ENCODE results near the gene TPD52L1. TPM values are rescaled to one million over a fixed set of nuclear protein-coding genes. Genes with fewer than 3 reads are reported as not detected.

The TPD52L1 gene
- total and polyA plus RNA-seq, 2 donors (not counting 3 experiments of a cell fraction or from before 2014, with no cell fraction given) = 0.29 to 0.37 TPM

DNA sequence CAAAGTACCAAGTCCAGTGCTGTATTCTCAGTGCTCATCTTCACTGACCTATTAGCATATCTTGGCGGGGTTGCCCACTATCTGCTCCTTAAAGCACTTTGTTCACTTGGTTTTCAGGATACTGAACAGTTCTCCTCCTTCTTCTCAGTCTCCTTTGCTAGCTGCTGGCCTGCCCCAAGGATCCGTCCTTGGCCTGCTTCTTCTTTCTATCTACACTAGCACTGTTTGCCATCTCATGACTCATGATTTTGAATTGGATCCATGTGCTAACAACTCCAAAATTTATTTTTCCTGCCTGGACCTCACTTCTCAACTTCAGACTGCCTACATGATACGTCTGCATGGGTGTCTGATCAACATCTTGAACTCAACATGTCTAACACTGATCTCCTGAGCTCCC, 15.5 kb downstream of the TPD52L1 start:
- no peak overlapping the region for H2AFZ ChIP-seq (ENCODE audit: low read depth, low read length)
- CTCF ChIA-PET = interaction anchor here (0.8 to 1.2 kb wide), 3 partner anchors 9 to 37 kb away, joined by 3 read pairs; no protein-coding TSS in a partner anchor

More for the DNA sequence above, 15.5 kb downstream of the TPD52L1 start:
- Histone ChIP-seq H3K4me1 (ENCODE audit: control insufficient read depth, extremely low read depth, insufficient read depth, low read length) (no peaks in the 10 kb centered on the region), H3K27ac (ENCODE audit: insufficient read depth, low read depth, low read length) (no peak overlapping the region), H3K36me3 (ENCODE audit: control insufficient read depth in 2 of 2, extremely low read depth in 1 of 2, insufficient read depth in 2 of 2, low read length in 2 of 2) (no peaks in the 10 kb centered on the region), H3K79me2 (ENCODE audit: control insufficient read depth, insufficient read depth, low read length) (no peaks in the 10 kb centered on the region), H3K9me1 (replicated peaks; ENCODE audit: control insufficient read depth, extremely low read depth, insufficient read depth, low read length) (no peaks in the 10 kb centered on the region), H3K9ac (replicated peaks; ENCODE audit: extremely low read depth, insufficient read depth, low read length) (no peak overlapping the region), H4K20me1 (replicated peaks; ENCODE audit: control insufficient read depth, extremely low read depth, insufficient read depth, low read length) (no peaks in the 10 kb centered on the region), H3K27me3 (ENCODE audit: control insufficient read depth in 2 of 2, insufficient read depth in 2 of 2, low read length in 2 of 2) (peaks cover 0 to 5% of the 10 kb centered on the region in 2 experiments), H3K4me2 (ENCODE audit: insufficient read depth, low read length) (no peak overlapping the region), H3K4me3 (replicated peaks in 1 of 3; ENCODE audit: insufficient read depth in 1 of 3, low read depth in 1 of 3, low read length in 3 of 3) (no peak overlapping the region), H3K9me3 (replicated peaks; ENCODE audit: control insufficient read depth, insufficient read depth, low read length) (no peaks in the 10 kb centered on the region)
- BruUV-seq (replicated peaks) = no TSS peak
- POLR2A ChIA-PET = no interaction called here
- FAIRE-seq = no peak
- intact Hi-C loops (cut with micrococcal nuclease) (no loop called here), dilution Hi-C loops (cut with MboI; ENCODE audit: extremely low pct_ligation_motif_present, low sequenced_read_pairs) (no loop called here)
- no peak for TF ChIP-seq POLR2A (IDR thresholded peaks at IDR 0.05; ENCODE audit: low read depth, low read length)
- no peak for TF ChIP-seq FOS (IDR thresholded peaks at IDR 0.05; ENCODE audit: borderline replicate concordance, insufficient read depth, low read length)
- TF ChIP-seq EZH2 (IDR thresholded peaks at IDR 0.05; ENCODE audit: borderline replicate concordance, low read depth, low read length, severe bottlenecking) = no peak
- no peak for TF ChIP-seq JUN (IDR thresholded peaks at IDR 0.05; ENCODE audit: borderline replicate concordance, insufficient read depth, insufficient read length, low read depth)
- TF ChIP-seq, protein P1, sequence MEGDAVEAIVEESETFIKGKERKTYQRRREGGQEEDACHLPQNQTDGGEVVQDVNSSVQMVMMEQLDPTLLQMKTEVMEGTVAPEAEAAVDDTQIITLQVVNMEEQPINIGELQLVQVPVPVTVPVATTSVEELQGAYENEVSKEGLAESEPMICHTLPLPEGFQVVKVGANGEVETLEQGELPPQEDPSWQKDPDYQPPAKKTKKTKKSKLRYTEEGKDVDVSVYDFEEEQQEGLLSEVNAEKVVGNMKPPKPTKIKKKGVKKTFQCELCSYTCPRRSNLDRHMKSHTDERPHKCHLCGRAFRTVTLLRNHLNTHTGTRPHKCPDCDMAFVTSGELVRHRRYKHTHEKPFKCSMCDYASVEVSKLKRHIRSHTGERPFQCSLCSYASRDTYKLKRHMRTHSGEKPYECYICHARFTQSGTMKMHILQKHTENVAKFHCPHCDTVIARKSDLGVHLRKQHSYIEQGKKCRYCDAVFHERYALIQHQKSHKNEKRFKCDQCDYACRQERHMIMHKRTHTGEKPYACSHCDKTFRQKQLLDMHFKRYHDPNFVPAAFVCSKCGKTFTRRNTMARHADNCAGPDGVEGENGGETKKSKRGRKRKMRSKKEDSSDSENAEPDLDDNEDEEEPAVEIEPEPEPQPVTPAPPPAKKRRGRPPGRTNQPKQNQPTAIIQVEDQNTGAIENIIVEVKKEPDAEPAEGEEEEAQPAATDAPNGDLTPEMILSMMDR (IDR thresholded peaks at IDR 0.05; ENCODE audit: extremely low read depth in 1 of 2, insufficient read depth in 1 of 2, low read depth in 1 of 2, low read length in 2 of 2) = no peak
- no peak for TF ChIP-seq POLR2AphosphoS5 (IDR thresholded peaks at IDR 0.05; ENCODE audit: insufficient read depth, low read depth, low read length)
- TF ChIP-seq MYC (IDR thresholded peaks at IDR 0.05; ENCODE audit: low read depth, low read length) = no peak
- no peak for TF ChIP-seq GATA2 (IDR thresholded peaks at IDR 0.05; ENCODE audit: insufficient read depth, insufficient read length, low read depth, low read length)
- TF ChIP-seq, protein P2, sequence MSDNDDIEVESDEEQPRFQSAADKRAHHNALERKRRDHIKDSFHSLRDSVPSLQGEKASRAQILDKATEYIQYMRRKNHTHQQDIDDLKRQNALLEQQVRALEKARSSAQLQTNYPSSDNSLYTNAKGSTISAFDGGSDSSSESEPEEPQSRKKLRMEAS (IDR thresholded peaks at IDR 0.05; ENCODE audit: insufficient read depth, insufficient read length) = no peak
- DNase-seq (ENCODE audit: low read depth, low spot score) = no peak

Measured in endothelial cell of umbilical vein (primary cell).